Fibroblast of mammary gland (primary cell): ENCODE measurements around the gene UBR2.
"Not testable (repeated sequence)": the region's sequence is repeated elsewhere in the genome, so short reads cannot be mapped to it uniquely, and the experiment has no call there.

Experiments used
- DNase-seq: peaks from one replicate; pipeline ENCODE4 v3.0.0-alpha.2; 2010; ENCODE audit warnings: low read depth
- H3K4me3 ChIP-seq: 2 replicates; pipeline ENCODE4 v1.5.1; 2011; ENCODE audit warnings: low read depth, mild to moderate bottlenecking, low read length, moderate library complexity; ENCODE audit not compliant: control insufficient read depth
- TF ChIP-seq, protein P1 (sequence below): conservative IDR thresholded peaks from 2 replicates; pipeline ENCODE4 v1.5.1; 2011; ENCODE audit warnings: low read depth, low read length, inconsistent platforms; ENCODE audit not compliant: control insufficient read depth, insufficient read depth

UBR2 gene

DNA sequence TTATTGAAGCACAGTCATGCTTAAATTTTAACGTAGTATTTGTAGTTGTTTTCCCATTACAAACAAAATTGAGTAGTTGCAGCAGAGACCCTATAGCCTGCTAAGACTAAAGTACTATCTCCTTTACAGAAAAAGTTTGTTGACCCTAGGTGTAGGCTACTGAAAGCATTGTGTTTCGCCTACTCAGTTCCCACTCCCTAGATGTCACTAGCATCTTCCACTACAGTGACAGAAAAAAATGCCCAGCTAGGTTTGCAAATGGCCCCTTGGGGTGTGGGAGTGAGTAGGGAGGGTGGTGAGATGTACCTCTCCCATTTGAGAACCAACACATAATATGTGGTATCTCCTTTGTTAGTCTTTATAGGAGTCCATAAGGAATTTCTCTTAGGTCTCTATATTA, 34.5 kb downstream of the UBR2 start:
- no peak overlapping the region for H3K4me3 ChIP-seq
- no peak for DNase-seq
- TF ChIP-seq, protein P1, sequence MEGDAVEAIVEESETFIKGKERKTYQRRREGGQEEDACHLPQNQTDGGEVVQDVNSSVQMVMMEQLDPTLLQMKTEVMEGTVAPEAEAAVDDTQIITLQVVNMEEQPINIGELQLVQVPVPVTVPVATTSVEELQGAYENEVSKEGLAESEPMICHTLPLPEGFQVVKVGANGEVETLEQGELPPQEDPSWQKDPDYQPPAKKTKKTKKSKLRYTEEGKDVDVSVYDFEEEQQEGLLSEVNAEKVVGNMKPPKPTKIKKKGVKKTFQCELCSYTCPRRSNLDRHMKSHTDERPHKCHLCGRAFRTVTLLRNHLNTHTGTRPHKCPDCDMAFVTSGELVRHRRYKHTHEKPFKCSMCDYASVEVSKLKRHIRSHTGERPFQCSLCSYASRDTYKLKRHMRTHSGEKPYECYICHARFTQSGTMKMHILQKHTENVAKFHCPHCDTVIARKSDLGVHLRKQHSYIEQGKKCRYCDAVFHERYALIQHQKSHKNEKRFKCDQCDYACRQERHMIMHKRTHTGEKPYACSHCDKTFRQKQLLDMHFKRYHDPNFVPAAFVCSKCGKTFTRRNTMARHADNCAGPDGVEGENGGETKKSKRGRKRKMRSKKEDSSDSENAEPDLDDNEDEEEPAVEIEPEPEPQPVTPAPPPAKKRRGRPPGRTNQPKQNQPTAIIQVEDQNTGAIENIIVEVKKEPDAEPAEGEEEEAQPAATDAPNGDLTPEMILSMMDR = no peak

DNA sequence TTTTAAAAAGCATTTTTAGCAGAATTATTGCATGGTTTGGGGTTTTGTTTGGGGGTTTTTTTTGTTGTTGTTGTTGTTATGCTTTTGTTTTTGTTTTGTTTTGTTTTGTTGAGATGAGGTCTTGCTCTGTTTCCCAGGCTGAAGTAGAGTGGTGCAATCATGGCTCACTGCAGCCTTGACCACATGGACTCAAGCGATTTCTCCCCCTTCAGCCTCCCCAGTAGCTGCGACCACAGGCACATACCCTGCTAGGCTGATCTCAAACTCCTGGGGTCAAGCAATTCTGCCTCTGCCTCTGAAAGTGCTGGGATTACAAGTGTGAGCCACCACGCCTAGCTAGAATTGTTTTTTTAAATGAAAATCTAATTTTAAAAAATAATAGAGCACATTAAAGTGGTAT, 35.7 kb downstream of the UBR2 start:
- TF ChIP-seq, protein P1 = no peak
- no peak overlapping the region for H3K4me3 ChIP-seq
- DNase-seq = no peak

DNA sequence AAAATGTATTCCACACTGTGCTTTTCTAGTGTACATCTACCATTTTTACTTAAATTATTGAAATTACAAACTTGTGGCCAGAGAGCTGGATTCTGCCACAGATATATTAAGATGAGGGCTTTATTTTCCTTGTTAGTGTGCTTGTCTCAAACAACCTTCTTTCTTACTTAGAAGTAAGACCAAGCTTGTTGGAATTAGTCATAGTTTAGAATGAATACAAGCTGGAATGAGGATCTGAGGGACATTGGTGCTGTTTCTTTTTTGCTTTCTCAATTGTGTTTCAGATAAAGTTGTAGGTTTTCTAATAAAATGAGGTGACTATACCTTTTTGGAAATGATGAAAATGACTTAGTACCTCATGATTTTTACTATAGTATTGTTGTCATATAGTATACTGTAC, 40.3 kb downstream of the UBR2 start:
- H3K4me3 ChIP-seq = no peak overlapping the region
- TF ChIP-seq, protein P1 = no peak
- no peak for DNase-seq

DNA sequence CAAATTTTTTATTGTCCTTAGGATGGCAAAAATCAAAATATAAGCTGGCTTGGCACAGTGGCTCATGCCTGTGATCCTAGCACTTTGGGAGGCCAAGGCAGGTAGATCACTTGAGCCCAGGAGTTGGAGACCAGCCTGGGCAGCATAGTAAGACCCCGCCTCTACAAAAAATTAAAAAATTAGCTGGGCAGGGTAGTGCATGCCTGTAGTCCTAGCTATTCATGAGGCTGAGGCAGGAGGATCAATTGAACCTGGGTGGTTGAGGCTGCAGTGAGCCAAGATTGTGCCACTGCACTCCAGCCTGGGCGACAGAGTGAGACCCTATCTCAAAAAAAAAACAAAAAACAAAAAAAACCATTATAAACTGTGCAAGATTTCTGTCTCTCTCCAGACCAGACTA, 40.9 kb downstream of the UBR2 start:
- not testable (repeated sequence) for H3K4me3 ChIP-seq, DNase-seq

DNA sequence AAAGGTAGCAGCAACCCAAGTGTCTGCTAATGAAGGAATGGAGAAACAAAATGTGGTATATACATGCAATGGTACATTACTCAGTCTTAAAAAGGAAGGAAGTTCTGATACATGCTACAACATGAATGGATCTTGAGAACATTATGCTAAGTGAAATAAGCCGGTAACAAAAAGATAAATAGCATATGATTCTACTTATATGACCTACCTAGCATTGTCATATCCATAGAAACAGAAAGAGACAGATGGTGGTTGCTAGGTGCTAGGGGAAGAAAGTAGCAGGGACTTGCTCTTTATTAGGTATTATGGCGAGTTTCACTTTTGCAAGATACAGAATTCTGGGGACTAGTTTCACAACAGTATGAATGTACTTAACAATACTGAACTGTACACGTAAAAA, 46.6 kb downstream of the UBR2 start:
- TF ChIP-seq, protein P1 = no peak
- H3K4me3 ChIP-seq = no peak overlapping the region
- no peak for DNase-seq

DNA sequence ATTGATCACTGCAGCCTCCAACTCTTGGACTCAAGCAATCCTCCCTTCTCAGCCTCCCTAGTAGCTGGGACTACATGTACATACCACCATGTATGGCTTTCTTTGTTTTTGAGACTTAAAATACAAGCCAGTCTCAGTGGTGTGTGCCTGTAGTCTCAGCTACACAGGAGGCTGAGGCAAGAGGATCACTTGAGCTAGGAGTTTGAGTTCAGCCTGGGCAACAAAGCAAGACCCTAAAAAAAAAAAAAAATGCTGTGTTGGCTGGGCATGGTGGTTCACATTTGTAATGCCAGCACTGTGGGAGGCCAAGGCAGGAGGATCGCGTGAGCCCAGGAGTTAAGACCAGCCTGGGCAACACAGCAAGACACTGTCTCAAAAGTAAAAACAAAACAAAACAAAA, 51.7 kb downstream of the UBR2 start:
- TF ChIP-seq, protein P1 = no peak
- no peak for DNase-seq
- H3K4me3 ChIP-seq = no peak overlapping the region

DNA sequence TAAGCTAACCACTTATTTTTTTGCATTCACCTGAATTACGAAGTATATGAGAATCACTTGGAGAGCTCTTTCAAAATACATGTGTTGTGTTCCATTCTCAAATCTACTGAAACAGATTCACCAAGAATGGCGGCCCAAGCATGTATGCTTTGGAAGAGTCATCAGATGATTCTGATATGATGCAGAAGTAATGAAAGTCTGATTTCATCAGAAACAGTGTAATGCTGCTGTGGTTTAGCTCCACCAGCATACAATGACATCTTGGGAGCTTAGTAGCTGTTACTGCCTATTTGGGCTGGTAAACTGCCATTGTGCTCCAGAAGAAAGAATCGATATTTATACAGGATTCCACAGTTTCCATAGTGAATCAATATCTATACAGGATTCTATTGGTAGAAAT, 52.9 kb downstream of the UBR2 start:
- TF ChIP-seq, protein P1 = no peak
- no peak overlapping the region for H3K4me3 ChIP-seq
- DNase-seq = peak; percentile 65
